SK-N-SH (cell line): ENCODE measurements around the gene AGFG1. TPM values are rescaled to one million over a fixed set of nuclear protein-coding genes. Genes with fewer than 3 reads are reported as not detected.

Source experiments
- CTCF ChIA-PET: fragments of 300-600, 350-600 bp; formaldehyde crosslinking; extraction: SDS; loops from one replicate; lab custom pipeline; 2021; lab: Yijun Ruan, JAX
- POLR2A ChIA-PET: fragments of 350-600 bp; sonication (Branson Sonifier 250); formaldehyde crosslinking; extraction: SDS; loops from one replicate; lab custom pipeline; 2020; ENCODE audit warnings: antibody characterized with exemption, inconsistent platforms; lab: Yijun Ruan, JAX
- DNase-seq: peaks from one replicate; pipeline ENCODE4 v3.0.0; 2012
- H2AFZ ChIP-seq: fragments of 200-600 bp; sonication (generic); 2 replicates; pipeline ENCODE4 v1.8.1; 2016; ENCODE audit warnings: antibody characterized with exemption, mild to moderate bottlenecking, low read depth
- H3F3A ChIP-seq: fragments of 200-600 bp; sonication (generic); replicated peaks from 2 replicates; pipeline ENCODE3; 2016; ENCODE audit warnings: antibody characterized with exemption, mild to moderate bottlenecking; ENCODE audit not compliant: insufficient read depth
- H3K27ac ChIP-seq, 2 experiments: fragments of 200-500 bp in 1 of 2; fragments of 200-600 bp in 1 of 2; sonication (Bioruptor generic) in 1 of 2; sonication (generic), shearing (Covaris generic) in 1 of 2; 2 replicates each; pipeline versions ENCODE4 v1.5.1 to v1.6.1; 2014 to 2016; ENCODE audit warnings: low read depth in 2 of 2, inconsistent platforms in 1 of 2, low read length in 1 of 2, mild to moderate bottlenecking in 1 of 2, mixed read lengths in 1 of 2
- H3K27me3 ChIP-seq: fragments of 200-600 bp; sonication (generic), shearing (Covaris generic); 2 replicates; pipeline ENCODE4 v1.6.1; 2016; ENCODE audit warnings: mixed run types; ENCODE audit not compliant: insufficient read depth
- H3K36me3 ChIP-seq, 2 experiments: fragments of 200-500 bp in 1 of 2; fragments of 200-600 bp in 1 of 2; sonication (Bioruptor generic) in 1 of 2; sonication (generic) in 1 of 2; replicated peaks in 1 of 2; 2 replicates each; pipeline versions ENCODE3 to v1.5.1; 2014 to 2016; ENCODE audit warnings: low read length in 1 of 2, mild to moderate bottlenecking in 1 of 2; ENCODE audit not compliant: insufficient read depth in 2 of 2, control insufficient read depth in 1 of 2
- H3K4me1 ChIP-seq, 2 experiments: fragments of 200-500 bp in 1 of 2; fragments of 200-600 bp in 1 of 2; sonication (Bioruptor generic) in 1 of 2; sonication (generic), shearing (Covaris generic) in 1 of 2; 2 replicates each; pipeline versions ENCODE4 v1.5.1 to v1.6.1; 2014 to 2016; ENCODE audit warnings: low read depth in 1 of 2, low read length in 1 of 2, mixed run types in 1 of 2; ENCODE audit not compliant: insufficient read depth in 2 of 2, control insufficient read depth in 1 of 2
- H3K4me2 ChIP-seq: fragments of 200-600 bp; sonication (generic), shearing (Covaris generic); 2 replicates; pipeline ENCODE4 v1.6.1; 2017; ENCODE audit warnings: mixed run types
- H3K4me3 ChIP-seq, 2 experiments: fragments of 200-500 bp in 1 of 2; fragments of 200-600 bp in 1 of 2; sonication (Bioruptor generic) in 1 of 2; sonication (generic), shearing (Covaris generic) in 1 of 2; 2 replicates each; pipeline versions ENCODE4 v1.5.1 to v1.8.1; 2014 to 2016; ENCODE audit warnings: low read depth in 2 of 2, inconsistent platforms in 1 of 2, low read length in 1 of 2, mild to moderate bottlenecking in 1 of 2, mixed read lengths in 1 of 2, moderate library complexity in 1 of 2
- H3K79me2 ChIP-seq: fragments of 200-600 bp; sonication (generic); 2 replicates; pipeline ENCODE4 v1.8.1; 2017; ENCODE audit warnings: mild to moderate bottlenecking; ENCODE audit not compliant: insufficient read depth
- H3K9ac ChIP-seq: fragments of 200-600 bp; sonication (generic); 2 replicates; pipeline ENCODE4 v1.6.1; 2017; ENCODE audit warnings: mixed run types
- H3K9me2 ChIP-seq: fragments of 200-600 bp; sonication (generic); 2 replicates; pipeline ENCODE4 v1.6.1; 2017; ENCODE audit warnings: mixed run types
- H3K9me3 ChIP-seq: fragments of 200-600 bp; sonication (generic); 2 replicates; pipeline ENCODE4 v1.6.1; 2017; ENCODE audit warnings: mixed run types, mild to moderate bottlenecking, moderate library complexity
- H4K20me1 ChIP-seq: fragments of 200-600 bp; sonication (generic); 2 replicates; pipeline ENCODE4 v1.6.1; 2017; ENCODE audit warnings: mild to moderate bottlenecking, mixed run types; ENCODE audit not compliant: insufficient read depth
- GATA2 ChIP-seq: sonication (generic); formaldehyde crosslinking; IDR thresholded peaks from 2 replicates; pipeline ENCODE4 v1.5.0; 2020; ENCODE audit warnings: mild to moderate bottlenecking, missing genetic modification reagents
- MXI1 ChIP-seq: IDR thresholded peaks from 2 replicates; pipeline ENCODE4 v1.6.1; 2012; ENCODE audit warnings: mild to moderate bottlenecking, low read depth, low read length, improper control_type of control experiment
- NRF1 ChIP-seq: IDR thresholded peaks from 2 replicates; pipeline ENCODE4 v1.6.1; 2012; ENCODE audit warnings: low read depth, mild to moderate bottlenecking, low read length
- SMC3 ChIP-seq: IDR thresholded peaks from 2 replicates; pipeline ENCODE4 v1.6.1; 2012; ENCODE audit warnings: low read depth, low read length, improper control_type of control experiment
- TAF1 ChIP-seq: IDR thresholded peaks from 2 replicates; pipeline ENCODE4 v1.6.1; 2012; ENCODE audit warnings: low read depth, mild to moderate bottlenecking, low read length, moderate library complexity, borderline replicate concordance
- YY1 ChIP-seq: IDR thresholded peaks from 2 replicates; pipeline ENCODE4 v1.4.0; 2012; ENCODE audit warnings: low read depth, mild to moderate bottlenecking
- WGBS: methylation state at CpG from one replicate; pipeline ENCODE4 v1.1.6; 2017; ENCODE audit warnings: low lambda C conversion rate; 5-methylcytosine and 5-hydroxymethylcytosine counted together
- polyA plus RNA-seq, 3 experiments: library from polyadenylated mRNA; depleted of rRNA; stranded (reverse); fragments of >200 nt; gene quantifications; 2 replicates each; pipeline ENCODE4 v1.2.3, GENCODE V29; 2012
- TF ChIP-seq, protein P1 (sequence below): fragments of 150-350 bp; IDR thresholded peaks from 2 replicates; pipeline ENCODE4 v1.6.1; 2016; ENCODE audit warnings: mild to moderate bottlenecking, low read depth, low read length
- TF ChIP-seq, protein P2 (sequence below): IDR thresholded peaks from 2 replicates; pipeline ENCODE4; 2012
- TF ChIP-seq, protein P3 (sequence below): IDR thresholded peaks from 2 replicates; pipeline ENCODE4 v1.6.1; 2012; ENCODE audit warnings: mild to moderate bottlenecking, low read depth, low read length, moderate library complexity
- TF ChIP-seq, protein P4 (sequence below): fragments of 200-600 bp; sonication (generic); IDR thresholded peaks from 2 replicates; pipeline ENCODE4 v1.6.1; 2017; ENCODE audit warnings: antibody characterized with exemption, mild to moderate bottlenecking, moderate library complexity

The AGFG1 gene
- polyA plus RNA-seq, 1 of the 3 experiments (the other 2 are of a cell fraction), result 42.3 TPM

DNA sequence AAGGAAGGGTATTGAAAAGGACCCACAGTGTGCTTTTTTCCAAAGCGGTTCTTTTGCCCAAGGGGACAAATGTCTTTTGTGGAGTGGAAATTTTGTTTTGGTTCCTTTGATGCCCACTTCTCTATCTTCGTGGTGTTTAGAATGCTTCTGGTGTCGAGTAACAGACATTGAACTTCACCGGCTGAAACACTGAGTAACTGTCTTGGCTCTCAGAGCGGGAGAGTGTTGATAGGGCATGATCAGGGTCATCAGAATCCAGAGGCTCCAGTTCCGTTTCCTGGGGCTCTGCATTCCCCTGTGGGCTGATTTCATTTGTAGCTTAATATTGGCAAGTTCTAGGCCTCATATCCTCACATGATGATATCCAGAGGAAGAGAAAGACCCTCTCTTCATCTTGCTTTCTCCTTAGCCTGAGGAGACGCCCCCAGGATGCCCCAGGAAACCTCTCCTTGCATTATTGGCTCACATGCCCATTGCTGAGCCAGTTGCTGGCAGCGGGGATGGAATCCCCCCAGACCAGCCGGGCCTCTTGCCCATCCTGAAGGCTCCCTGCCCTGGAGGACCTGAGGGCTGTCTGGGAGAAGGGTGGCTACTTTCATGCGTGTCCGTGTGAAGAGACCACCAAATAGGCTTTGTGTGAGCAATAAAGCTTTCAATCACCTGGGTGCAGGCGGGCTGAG lies 27.9 kb upstream of the AGFG1 start (continued):
- TF ChIP-seq, protein P1, sequence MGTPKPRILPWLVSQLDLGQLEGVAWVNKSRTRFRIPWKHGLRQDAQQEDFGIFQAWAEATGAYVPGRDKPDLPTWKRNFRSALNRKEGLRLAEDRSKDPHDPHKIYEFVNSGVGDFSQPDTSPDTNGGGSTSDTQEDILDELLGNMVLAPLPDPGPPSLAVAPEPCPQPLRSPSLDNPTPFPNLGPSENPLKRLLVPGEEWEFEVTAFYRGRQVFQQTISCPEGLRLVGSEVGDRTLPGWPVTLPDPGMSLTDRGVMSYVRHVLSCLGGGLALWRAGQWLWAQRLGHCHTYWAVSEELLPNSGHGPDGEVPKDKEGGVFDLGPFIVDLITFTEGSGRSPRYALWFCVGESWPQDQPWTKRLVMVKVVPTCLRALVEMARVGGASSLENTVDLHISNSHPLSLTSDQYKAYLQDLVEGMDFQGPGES, result no peak

DNA sequence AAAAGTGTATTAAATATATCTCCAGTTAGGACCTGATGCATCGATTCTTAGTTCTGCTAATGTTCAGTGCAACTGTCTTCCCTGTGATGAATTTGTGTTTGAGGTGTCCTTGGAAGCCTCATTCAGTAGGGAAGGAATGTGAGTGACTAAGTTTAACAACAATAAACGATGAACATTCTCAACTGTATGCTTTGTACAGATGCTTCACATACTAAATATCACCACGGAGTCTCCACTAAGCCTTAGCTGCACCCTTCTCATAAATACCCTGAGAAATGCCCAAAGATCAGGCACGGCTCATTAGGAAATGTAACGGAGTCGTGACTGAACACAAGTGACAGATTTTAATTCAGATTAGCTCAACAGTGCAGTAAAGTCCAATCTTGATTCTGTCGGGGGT lies 24.4 kb upstream of the AGFG1 start:
- no peak overlapping the region for H3K4me3 ChIP-seq
- H3K9ac ChIP-seq, result no peak overlapping the region
- no peaks in the 10 kb centered on the region for H4K20me1 ChIP-seq
- H3K79me2 ChIP-seq, result no peaks in the 10 kb centered on the region
- H3K4me2 ChIP-seq, result peak overlapping the region; percentile 15
- H3F3A ChIP-seq, result peaks cover 4% of the 10 kb centered on the region
- POLR2A ChIA-PET, result no interaction called here
- H3K9me2 ChIP-seq, result no peaks in the 10 kb centered on the region
- no peaks in the 10 kb centered on the region for H3K27me3 ChIP-seq
- DNase-seq, result no peak
- peaks cover 5 to 11% of the 10 kb centered on the region in 2 experiments; a peak in 3 of 4 replicates for H3K4me1 ChIP-seq
- H2AFZ ChIP-seq, result peak overlapping the region; percentile 50; the same call in 1 of the 2 replicates
- peak overlapping the region in 1 of 2 experiments; percentile 39; a peak in 2 of 4 replicates for H3K27ac ChIP-seq
- CTCF ChIA-PET, result interaction anchor here (1.4 kb wide), 1 partner anchor 18 kb away, joined by 3 read pairs; no protein-coding TSS in a partner anchor
- no peaks in the 10 kb centered on the region for H3K9me3 ChIP-seq
- TF ChIP-seq, protein P2, sequence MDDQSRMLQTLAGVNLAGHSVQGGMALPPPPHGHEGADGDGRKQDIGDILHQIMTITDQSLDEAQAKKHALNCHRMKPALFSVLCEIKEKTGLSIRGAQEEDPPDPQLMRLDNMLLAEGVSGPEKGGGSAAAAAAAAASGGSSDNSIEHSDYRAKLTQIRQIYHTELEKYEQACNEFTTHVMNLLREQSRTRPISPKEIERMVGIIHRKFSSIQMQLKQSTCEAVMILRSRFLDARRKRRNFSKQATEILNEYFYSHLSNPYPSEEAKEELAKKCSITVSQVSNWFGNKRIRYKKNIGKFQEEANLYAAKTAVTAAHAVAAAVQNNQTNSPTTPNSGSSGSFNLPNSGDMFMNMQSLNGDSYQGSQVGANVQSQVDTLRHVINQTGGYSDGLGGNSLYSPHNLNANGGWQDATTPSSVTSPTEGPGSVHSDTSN, result peak; percentile 27; the same call in 1 of the 2 replicates
- TF ChIP-seq, protein P3, sequence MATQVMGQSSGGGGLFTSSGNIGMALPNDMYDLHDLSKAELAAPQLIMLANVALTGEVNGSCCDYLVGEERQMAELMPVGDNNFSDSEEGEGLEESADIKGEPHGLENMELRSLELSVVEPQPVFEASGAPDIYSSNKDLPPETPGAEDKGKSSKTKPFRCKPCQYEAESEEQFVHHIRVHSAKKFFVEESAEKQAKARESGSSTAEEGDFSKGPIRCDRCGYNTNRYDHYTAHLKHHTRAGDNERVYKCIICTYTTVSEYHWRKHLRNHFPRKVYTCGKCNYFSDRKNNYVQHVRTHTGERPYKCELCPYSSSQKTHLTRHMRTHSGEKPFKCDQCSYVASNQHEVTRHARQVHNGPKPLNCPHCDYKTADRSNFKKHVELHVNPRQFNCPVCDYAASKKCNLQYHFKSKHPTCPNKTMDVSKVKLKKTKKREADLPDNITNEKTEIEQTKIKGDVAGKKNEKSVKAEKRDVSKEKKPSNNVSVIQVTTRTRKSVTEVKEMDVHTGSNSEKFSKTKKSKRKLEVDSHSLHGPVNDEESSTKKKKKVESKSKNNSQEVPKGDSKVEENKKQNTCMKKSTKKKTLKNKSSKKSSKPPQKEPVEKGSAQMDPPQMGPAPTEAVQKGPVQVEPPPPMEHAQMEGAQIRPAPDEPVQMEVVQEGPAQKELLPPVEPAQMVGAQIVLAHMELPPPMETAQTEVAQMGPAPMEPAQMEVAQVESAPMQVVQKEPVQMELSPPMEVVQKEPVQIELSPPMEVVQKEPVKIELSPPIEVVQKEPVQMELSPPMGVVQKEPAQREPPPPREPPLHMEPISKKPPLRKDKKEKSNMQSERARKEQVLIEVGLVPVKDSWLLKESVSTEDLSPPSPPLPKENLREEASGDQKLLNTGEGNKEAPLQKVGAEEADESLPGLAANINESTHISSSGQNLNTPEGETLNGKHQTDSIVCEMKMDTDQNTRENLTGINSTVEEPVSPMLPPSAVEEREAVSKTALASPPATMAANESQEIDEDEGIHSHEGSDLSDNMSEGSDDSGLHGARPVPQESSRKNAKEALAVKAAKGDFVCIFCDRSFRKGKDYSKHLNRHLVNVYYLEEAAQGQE, result no peak
- TF ChIP-seq MXI1, result no peak
- H3K36me3 ChIP-seq, result no peaks in the 10 kb centered on the region
- whole genome bisulfite sequencing, result 50% methylated on average over 7 of the region's 7 CpGs

DNA sequence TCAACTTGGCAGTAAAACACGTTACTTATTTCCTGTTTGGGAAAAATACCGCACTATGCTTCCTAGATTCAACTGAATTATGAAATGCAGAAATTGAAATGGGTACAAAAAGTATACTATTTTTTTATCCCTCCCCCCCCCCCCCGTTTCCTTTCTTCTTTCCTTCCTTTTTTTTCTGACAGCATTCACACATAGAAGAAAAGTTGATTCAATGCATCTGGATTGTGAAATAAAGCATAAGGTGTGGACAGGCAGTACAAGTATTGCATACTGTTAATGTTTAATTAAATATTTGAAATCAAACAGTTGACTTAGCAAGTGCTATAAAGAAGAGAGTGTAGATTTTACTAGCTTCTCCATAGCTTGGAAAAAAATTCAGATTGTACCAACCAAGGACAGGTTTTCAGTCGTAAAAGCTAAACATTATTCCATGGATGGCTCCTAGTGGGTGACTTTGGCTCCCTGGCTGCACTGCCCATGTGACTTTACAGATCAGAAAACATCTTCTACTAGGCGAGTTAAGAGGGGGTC lies 21.6 kb upstream of the AGFG1 start:
- Histone ChIP-seq H2AFZ (no peak overlapping the region), H3K9me2 (no peaks in the 10 kb centered on the region), H3K9ac (no peak overlapping the region), H3K36me3 (no peaks in the 10 kb centered on the region), H3K27ac (no peak overlapping the region; a peak in 1 of 4 replicates), H3K27me3 (no peaks in the 10 kb centered on the region), H3F3A (peaks cover 10% of the 10 kb centered on the region), H3K4me1 (peaks cover 5 to 11% of the 10 kb centered on the region in 2 experiments; a peak in 3 of 4 replicates), H4K20me1 (no peaks in the 10 kb centered on the region), H3K9me3 (no peaks in the 10 kb centered on the region), H3K4me2 (no peak overlapping the region), H3K4me3 (no peak overlapping the region), H3K79me2 (no peaks in the 10 kb centered on the region)
- ChIA-PET POLR2A (no interaction called here), CTCF (no interaction called here)
- DNase-seq, result no peak
- WGBS, result 62% methylated on average over 5 of the region's 5 CpGs
- no peak for TF ChIP-seq YY1
- TF ChIP-seq, protein P1, result no peak
- TF ChIP-seq GATA2 (CRISPR knock-in tag), result no peak
- no peak for TF ChIP-seq NRF1
- TF ChIP-seq TAF1, result no peak
- no peak for TF ChIP-seq SMC3
- TF ChIP-seq, protein P4, sequence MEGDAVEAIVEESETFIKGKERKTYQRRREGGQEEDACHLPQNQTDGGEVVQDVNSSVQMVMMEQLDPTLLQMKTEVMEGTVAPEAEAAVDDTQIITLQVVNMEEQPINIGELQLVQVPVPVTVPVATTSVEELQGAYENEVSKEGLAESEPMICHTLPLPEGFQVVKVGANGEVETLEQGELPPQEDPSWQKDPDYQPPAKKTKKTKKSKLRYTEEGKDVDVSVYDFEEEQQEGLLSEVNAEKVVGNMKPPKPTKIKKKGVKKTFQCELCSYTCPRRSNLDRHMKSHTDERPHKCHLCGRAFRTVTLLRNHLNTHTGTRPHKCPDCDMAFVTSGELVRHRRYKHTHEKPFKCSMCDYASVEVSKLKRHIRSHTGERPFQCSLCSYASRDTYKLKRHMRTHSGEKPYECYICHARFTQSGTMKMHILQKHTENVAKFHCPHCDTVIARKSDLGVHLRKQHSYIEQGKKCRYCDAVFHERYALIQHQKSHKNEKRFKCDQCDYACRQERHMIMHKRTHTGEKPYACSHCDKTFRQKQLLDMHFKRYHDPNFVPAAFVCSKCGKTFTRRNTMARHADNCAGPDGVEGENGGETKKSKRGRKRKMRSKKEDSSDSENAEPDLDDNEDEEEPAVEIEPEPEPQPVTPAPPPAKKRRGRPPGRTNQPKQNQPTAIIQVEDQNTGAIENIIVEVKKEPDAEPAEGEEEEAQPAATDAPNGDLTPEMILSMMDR, result no peak
